DMS114 treated with DMSO at 0.1 percent for 48 hours (cell line): ENCODE data around the gene KCNH8.

Experiments used
- DNase-seq: peaks from one replicate; lab custom pipeline; 2025; ENCODE audit not compliant: unreplicated experiment; lab: John Stamatoyannopoulos, UW

The KCNH8 gene

GRCh38 chr3:19471138-19471537 is 322.8 kb downstream of the KCNH8 start:
- DNase-seq: no peak

GRCh38 chr3:19473971-19474580 is 325.8 kb downstream of the KCNH8 start:
- DNase-seq: no peak

- no peak for DNase-seq
Observed at GRCh38 chr3:19476281-19476680, 328.0 kb downstream of the KCNH8 start.

GRCh38 chr3:19485267-19485666 is 337.0 kb downstream of the KCNH8 start:
- DNase-seq: no peak

GRCh38 chr3:19487386-19487785 is 339.1 kb downstream of the KCNH8 start:
- DNase-seq: no peak

- no peak for DNase-seq
Observed at GRCh38 chr3:19488939-19489338, 340.6 kb downstream of the KCNH8 start.

- DNase-seq: no peak
Observed at GRCh38 chr3:19489936-19490335, 341.6 kb downstream of the KCNH8 start.

GRCh38 chr3:19506171-19506570 is 357.9 kb downstream of the KCNH8 start:
- no peak for DNase-seq

- no peak for DNase-seq
Observed at GRCh38 chr3:19522305-19522704, 374.0 kb downstream of the KCNH8 start.

GRCh38 chr3:19526071-19526470 is 377.8 kb downstream of the KCNH8 start:
- DNase-seq: no peak

- DNase-seq: no peak
Observed at GRCh38 chr3:19527746-19528145, 379.4 kb downstream of the KCNH8 start.

GRCh38 chr3:19531426-19531825 is 383.1 kb downstream of the KCNH8 start:
- DNase-seq: no peak

GRCh38 chr3:19539518-19540392 is 391.4 kb downstream of the KCNH8 start:
- DNase-seq: no peak

GRCh38 chr3:19540464-19540863 is 392.2 kb downstream of the KCNH8 start:
- DNase-seq: no peak

GRCh38 chr3:19541284-19541683 is 393.0 kb downstream of the KCNH8 start:
- no peak for DNase-seq

- peak; percentile 2 for DNase-seq
Observed at GRCh38 chr3:19543212-19543841, 395.0 kb downstream of the KCNH8 start.

- DNase-seq: no peak
Observed at GRCh38 chr3:19547665-19548464, 399.6 kb downstream of the KCNH8 start.

- no peak for DNase-seq
Observed at GRCh38 chr3:19559724-19560442, 411.6 kb downstream of the KCNH8 start.

GRCh38 chr3:19573644-19574043 is 425.3 kb downstream of the KCNH8 start:
- DNase-seq: no peak

GRCh38 chr3:19574268-19574667 is 426.0 kb downstream of the KCNH8 start:
- DNase-seq: no peak

- no peak for DNase-seq
Observed at GRCh38 chr3:19576343-19576742, 428.0 kb downstream of the KCNH8 start.
